GM12864 (cell line): ENCODE data around the gene MAST2.

Source experiments
- DNase-seq: peaks from one replicate; pipeline ENCODE4 v3.0.0-alpha.2; 2011; ENCODE audit warnings: low read depth
- H3K4me3 ChIP-seq: 2 replicates; pipeline ENCODE4 v1.5.1; 2011; ENCODE audit warnings: mild to moderate bottlenecking, low read depth, low read length, control low read depth
- TF ChIP-seq, protein P1 (sequence below): IDR thresholded peaks from 2 replicates; pipeline ENCODE4 v1.5.1; 2011; ENCODE audit warnings: low read depth, mild to moderate bottlenecking, moderate library complexity, low read length, control low read depth, inconsistent platforms; ENCODE audit errors: missing control alignments

MAST2 gene

DNA sequence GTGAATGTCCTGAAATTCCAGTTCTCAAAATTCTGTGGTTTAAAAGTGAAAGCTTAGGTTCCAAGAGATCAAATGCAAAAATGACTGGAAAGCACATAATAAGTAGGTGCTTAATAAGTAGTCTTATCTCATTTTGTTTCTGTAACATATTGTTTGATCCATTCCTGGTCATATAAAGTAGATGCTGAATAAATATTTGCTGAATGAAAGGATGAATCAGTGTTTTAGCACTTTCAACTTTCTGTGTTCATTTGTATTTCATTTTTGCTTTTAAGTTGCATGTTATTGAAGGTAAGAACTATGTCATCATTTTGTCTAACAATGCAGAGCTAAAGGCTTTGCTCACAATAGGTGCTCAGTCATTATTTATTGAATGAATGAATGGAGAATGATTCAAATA is 6.3 kb downstream of the MAST2 start:
- no peak overlapping the region for H3K4me3 ChIP-seq
- TF ChIP-seq, protein P1, sequence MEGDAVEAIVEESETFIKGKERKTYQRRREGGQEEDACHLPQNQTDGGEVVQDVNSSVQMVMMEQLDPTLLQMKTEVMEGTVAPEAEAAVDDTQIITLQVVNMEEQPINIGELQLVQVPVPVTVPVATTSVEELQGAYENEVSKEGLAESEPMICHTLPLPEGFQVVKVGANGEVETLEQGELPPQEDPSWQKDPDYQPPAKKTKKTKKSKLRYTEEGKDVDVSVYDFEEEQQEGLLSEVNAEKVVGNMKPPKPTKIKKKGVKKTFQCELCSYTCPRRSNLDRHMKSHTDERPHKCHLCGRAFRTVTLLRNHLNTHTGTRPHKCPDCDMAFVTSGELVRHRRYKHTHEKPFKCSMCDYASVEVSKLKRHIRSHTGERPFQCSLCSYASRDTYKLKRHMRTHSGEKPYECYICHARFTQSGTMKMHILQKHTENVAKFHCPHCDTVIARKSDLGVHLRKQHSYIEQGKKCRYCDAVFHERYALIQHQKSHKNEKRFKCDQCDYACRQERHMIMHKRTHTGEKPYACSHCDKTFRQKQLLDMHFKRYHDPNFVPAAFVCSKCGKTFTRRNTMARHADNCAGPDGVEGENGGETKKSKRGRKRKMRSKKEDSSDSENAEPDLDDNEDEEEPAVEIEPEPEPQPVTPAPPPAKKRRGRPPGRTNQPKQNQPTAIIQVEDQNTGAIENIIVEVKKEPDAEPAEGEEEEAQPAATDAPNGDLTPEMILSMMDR, result no peak
- DNase-seq, result no peak

DNA sequence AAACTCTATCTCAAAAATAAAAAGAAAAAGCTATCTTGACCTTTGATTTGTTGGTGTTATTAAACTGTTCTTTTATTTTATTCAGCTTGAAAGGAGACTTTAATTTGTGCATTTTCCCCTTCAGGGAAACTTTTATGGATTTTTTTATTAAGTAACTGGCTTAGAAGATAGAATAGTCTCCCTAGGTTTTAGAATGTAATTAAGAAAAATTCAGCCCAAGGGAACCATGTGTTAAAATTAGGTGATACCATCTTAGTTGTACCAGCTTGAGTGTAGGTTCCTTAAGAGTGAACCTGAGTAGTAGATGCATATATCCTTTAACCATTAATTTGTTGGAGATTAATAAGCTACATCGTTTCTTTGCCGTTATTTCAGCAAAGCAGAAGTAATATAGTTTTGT is 11.4 kb downstream of the MAST2 start:
- H3K4me3 ChIP-seq, result no peak overlapping the region

DNA sequence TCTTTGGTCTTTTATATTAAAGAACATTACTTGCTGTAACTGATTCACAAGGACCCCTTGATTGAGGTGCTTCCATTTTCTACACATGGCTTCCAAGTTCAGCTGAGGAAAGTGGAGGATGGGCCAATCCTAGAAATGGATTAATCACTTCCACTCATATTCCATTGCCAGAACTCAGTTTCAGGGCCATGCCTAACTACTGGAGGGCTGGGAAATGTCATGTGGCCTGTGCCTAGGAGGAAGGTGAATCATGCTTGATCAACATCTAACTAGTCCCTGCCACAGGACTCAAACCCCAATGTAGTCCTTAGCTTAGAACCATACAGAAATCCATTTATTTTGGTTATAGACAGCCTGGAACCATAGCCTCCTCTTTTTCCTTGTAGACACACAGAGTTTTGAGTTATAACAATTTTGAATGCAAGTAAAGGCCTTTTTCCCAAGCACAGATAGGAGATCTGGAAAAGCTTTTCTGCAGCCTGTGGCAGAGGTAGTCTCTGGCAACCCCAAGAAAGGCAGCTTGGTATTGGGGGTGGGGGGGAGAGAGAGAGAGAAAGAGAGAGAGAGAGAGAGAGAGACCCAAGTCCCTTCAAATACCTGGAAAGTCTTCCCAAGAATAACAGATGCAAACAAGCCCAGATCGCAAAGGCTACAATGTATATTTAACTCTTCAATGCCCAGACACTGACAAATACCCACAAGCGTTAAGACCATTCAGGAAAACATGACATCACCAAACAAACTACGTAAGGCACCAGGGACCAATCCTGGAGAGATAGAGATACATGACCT is 12.5 kb downstream of the MAST2 start:
- DNase-seq, result no peak
- no peak overlapping the region for H3K4me3 ChIP-seq
- TF ChIP-seq, protein P1, result no peak

More for the DNA sequence above, 11.4 kb downstream of the MAST2 start:
- TF ChIP-seq, protein P1, result no peak
- no peak for DNase-seq

DNA sequence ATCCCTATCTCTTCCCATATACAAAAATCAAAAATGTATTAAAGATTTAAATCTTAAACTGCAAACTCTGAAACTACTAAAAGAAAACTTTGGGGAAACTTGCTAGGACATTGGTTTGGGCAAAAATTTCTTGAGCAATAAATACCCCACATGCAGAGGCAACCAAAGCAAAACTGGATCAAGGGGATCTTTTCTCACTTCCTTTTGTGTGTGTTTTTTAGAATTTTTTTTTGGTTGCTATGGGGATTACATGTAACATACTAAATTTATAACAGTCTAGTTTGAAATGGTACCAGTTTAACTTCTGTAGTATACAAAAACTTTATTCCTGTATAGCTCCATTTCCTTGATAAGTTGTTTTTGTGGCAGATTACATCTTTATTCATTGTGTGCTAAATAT is 16.8 kb downstream of the MAST2 start:
- TF ChIP-seq, protein P1, result no peak
- H3K4me3 ChIP-seq, result no peak overlapping the region
- DNase-seq, result no peak

DNA sequence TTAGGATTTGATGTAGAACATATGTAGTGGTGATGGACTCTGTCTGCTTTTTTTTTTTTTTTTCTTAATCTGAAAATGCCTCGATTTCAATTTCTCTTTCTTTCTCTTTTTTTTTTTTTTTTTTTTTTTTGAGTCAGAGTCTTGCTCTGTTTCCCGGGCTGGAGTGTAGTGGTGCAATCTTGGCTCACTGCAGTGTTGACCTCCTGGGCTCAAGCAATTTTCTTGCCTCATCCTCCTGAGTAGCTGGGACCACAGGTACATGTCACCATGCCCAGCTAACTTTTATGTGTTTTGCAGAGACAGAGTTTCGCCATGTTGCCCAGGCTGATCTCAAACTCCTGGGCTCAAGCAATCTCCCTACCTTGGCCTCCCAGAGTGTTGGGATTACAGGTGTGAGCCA is 17.4 kb downstream of the MAST2 start:
- TF ChIP-seq, protein P1, result no peak
- no peak overlapping the region for H3K4me3 ChIP-seq
- no peak for DNase-seq

DNA sequence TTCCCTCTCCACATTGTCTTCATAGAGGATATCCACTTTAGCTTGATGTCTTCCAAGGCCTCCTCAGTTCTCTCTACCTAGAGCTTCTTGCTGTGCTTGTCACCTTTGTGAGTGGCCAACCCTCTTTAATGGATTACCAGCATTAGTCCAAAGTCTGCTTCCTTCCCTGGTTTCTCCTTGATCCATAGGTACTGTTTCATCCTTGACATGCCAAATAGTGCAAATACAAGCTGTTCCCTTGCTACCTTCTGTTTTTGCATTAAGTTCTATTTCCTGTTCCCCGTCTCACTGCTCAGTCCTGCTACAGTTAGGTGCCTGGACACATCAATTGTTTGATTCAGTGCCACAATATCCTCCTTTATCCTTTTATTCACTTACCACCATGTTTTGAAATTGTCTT is 19.2 kb downstream of the MAST2 start:
- H3K4me3 ChIP-seq, result no peak overlapping the region
- DNase-seq, result no peak
- TF ChIP-seq, protein P1, result no peak

DNA sequence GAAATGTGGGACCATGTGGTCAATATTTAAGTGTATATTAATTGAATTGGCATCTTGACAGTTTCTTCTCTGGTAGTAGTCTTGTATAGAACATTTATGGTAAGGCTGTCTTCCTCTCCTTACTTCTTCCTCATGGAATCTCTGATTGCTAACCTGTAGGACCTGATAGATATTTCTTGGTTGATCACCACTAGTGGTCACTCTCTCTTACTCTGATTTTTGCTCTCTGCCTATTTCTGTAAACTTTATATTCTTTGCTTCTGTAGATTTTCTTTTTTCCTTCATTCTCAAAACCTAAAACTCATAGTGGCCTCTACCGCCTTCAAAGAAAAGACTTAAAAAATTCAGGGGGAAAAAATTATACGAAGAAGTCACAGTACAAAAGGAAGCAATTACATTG is 21.2 kb downstream of the MAST2 start:
- DNase-seq, result no peak
- H3K4me3 ChIP-seq, result no peak overlapping the region
- TF ChIP-seq, protein P1, result no peak
